SHP77 treated with DMSO at 0.1 percent for 48 hours (cell line): Measurements from ENCODE around the gene FOXD4L1.
"Not testable (repeated sequence)": the region's sequence is repeated elsewhere in the genome, so short reads cannot be mapped to it uniquely, and the experiment has no call there.

Source experiments
- DNase-seq: peaks from one replicate; lab custom pipeline; 2025; lab: John Stamatoyannopoulos, UW

Gene FOXD4L1

DNA sequence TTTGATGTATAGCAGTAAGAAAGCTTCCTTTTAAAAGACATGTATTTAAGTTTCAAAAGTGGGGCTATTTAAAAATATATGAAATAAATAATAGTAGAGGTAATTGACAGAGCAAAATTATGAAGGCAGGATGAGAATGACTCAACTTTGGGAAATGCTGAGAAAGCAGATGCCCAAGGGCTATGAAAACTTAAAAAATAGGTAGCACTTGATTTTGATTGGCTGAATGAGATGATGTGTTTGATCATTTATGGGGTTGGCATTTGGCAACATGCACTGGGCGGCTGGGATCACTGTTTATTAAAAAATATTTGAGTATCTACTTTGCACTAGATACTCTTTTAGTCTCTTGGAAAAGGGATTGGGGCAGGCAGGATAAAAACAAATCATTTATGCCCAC is 26.5 kb downstream of the FOXD4L1 start:
- DNase-seq = not testable (repeated sequence)

DNA sequence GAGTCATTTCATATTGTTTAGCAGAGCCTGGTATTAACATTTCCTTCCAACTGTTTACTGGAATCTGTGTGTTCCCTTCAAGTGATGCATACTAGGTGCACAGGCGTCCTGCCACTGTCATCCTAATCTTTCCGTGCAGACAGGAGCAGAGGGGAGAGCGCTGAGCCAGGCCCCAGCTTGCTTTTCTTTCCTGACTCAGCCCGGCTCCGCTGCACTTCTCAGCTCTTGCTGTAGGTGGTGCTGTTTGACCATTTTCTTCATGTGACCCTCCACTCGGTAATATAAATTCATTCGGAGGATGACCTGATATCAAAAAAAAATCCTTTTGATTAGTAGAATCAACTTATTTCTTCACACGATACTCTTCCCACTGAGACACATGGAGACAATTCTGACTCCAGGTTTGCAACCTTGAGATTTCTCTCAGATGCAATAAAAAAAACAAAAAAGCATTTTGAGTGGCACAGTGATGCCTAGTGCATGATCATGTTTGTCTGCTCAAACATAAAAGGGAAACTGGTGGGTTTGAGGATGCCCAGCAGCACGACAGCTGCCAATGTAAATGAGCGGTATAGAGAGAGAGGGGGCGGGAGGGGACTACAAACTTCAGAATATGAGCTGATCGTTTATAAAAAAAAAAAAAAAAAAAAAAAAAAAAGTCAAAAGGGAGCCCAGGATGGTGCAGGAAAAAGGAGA is 29.0 kb downstream of the FOXD4L1 start:
- DNase-seq = not testable (repeated sequence)

DNA sequence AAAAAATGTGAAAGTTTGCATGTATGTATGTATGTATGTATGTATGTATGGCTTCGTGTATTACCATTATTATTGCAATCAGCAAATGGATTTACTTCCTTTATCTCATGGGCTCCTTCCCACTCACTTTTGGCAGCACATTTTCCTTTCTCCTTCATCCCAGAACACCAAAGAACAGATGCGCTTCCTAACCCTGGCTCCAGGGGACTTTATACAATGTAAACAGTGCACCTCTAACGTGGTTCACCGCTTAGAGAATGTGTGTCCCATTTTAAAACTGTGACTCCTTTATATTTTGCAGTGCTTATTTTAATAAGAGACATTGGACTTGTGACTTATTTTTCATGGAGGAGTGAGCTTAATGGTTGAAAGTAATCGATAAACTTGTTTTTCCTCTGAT is 29.7 kb downstream of the FOXD4L1 start:
- not testable (repeated sequence) for DNase-seq

DNA sequence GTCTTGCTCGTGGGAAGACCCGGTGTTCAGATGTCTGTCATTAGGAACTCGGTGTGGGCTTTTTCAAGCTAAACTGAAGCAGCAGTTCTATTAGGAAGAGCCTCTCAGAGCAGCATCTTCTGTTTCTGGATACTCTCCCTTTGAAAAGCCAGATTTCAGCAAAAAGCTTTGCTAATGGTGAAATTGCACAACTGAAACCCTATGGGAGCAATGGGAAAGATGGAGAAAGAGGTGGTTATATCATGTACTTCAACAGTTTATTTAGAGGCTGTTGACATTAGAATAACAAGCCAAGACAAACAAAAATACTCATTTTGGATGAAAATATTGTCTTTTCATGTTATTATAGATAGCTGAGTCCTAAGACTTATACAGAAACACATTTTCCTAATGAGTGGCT is 30.4 kb downstream of the FOXD4L1 start:
- not testable (repeated sequence) for DNase-seq

DNA sequence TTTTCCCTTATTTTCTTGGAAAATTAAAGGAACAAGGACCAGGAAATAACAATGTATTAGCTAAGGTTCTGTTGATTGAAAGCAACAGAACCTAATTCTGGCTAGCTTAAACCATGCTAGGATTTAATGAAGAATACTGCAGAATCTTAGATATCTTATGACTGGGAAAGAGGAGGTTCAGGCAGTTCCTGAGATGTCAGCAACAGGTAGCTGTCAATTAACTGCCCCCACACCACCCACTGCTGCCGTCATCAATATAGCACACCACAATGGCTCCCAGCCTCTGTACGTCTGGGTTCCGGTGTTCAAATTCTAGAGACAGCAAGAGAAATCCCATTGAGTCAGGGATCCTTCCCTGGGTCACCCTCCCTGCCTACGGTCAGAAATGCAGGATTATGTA is 34.5 kb downstream of the FOXD4L1 start:
- not testable (repeated sequence) for DNase-seq

DNA sequence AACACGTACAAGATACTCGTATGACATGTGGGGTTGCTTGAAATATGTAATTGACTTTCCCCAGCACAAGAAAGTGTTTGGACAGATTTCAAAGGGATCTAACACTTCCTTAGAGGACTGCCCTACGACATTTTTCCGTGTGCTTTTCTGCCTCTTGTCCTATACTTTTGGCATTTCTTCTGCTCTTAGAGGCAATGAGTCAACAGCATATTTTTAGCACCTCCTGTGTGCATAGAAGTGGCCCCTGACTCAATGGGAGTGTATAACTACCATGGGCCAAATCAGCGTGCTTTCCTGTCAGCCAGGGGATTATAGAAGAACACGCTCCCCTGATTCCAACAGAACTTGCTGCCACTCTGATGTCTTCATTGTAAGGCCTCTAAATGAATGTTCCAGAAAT is 38.1 kb downstream of the FOXD4L1 start:
- not testable (repeated sequence) for DNase-seq

DNA sequence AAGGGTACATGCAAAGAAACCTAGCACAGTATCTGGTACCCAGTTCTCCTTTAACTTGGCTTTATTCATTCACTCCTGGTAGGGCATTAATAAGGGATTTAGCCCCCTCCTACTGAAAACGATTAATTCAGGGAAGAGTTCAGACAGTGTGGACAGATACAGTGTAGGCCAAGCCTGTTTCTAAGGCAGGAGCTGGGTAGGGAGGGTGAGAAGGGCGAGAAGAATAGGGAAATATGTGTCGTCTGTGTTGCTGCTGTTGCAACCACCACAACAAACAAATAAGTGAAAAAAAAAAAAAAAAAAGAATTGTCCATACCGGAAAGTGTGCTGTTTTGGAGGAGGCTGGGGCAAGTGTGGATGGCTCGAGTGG is 42.4 kb downstream of the FOXD4L1 start:
- DNase-seq = not testable (repeated sequence)

DNA sequence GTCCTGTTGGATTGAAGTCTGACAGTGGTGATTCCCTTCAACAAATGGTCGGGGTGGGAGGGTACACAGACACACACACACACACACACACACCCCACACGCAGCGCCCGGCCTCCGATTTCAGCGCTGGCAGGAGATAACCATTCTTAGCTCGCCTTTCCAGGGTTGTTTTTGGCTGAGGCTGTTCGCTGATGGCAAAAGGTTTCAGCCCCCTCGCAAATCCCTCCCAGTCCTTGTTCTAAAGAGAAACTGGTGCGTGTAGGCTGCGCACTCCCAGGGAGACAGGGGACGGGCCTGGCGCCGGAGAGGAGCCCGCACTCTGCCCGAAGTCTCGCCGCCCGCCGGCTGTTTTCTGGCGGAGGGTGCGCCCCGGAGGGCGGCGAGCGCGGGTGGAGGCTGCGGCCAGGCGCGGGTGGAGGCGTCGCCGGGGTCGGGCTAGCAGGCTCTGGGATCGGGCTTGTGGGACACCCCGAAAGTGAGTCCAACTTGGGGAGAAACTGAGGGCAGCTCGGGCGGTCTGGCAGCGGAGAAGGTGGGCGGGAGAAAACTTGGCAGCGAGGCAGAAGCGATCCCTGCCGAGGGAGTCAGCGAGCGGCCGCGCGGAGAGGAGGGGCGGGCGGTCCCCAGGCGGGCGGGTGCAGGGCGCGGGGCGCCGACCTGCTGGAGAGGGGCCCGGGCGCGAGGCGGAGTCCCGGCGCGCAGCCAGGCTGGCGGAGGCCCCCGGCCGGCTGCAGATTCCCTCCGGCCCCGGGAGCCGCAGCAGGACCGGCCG is 42.9 kb downstream of the FOXD4L1 start:
- not testable (repeated sequence) for DNase-seq

DNA sequence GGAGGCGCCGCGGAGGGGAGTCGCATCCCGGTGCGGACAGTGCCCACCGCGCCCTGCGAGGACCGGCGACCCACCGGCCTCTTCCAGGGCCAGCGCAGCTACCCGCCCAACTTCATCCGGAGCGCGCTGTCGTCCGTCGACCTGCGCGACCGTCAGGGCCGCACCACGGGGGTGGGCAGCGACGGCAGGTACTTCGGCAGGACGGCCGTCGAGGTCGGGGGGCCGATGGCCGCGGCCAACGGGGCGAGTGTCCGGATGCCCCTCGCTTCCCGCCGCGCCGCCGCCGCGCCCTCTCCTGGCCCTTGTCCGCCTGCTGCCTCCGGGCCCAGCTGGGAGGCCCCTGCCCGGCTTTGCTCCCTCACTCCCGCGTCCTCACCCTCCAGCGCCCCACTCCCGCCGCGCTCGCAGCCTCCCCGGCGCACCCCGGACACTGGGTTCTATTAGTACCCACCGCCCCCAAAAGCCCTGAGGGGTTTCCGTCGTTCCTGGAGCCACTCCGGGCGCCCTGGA is 43.6 kb downstream of the FOXD4L1 start:
- not testable (repeated sequence) for DNase-seq

DNA sequence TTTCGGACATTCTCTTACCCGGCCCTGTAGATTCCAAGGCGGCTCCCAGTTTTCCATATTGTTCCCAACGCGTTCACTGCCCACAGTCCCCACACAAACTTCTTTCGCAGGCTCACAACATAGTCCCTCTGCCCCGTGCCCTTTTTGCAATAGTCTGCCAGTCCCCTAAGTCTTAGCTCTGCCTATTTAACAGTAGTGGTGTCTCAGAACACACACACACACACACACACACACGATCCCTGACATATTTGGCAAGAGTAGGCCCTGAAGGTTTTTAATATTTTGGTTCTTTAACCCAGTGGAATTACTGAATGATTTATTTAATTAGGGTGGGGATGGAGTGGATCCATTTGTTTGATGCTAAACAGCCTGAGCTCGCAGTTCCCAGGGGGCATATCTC is 44.1 kb downstream of the FOXD4L1 start:
- not testable (repeated sequence) for DNase-seq
